Natural killer cell (primary cell): ENCODE results near the gene KCP. TPM values are rescaled to one million over a fixed set of nuclear protein-coding genes. Genes with fewer than 3 reads are reported as not detected.

ENCODE experiments used
- ATAC-seq, 3 donors: fragments of 150-1000 bp in 2 of 3; fragments of 200-7000 bp in 1 of 3; cut with Tn5 transposase; 1 replicate in 1 of 3; 2 replicates in 2 of 3; pipeline ENCODE4 v1.10.0; 2021; ENCODE audit warnings: mild to moderate bottlenecking in 2 of 3, moderate library complexity in 2 of 3
- DNase-seq, 2 donors: peaks; one replicate each; pipeline versions ENCODE4 v3.0.0 to v3.0.0-alpha.2; 2013 to 2021; ENCODE audit warnings: mixed read lengths in 1 of 2
- H3K27ac ChIP-seq: one replicate; pipeline ENCODE4 v1.5.1; 2013; ENCODE audit warnings: mild to moderate bottlenecking, low read length
- H3K27me3 ChIP-seq: one replicate; pipeline ENCODE4 v1.6.1; 2013; ENCODE audit warnings: low read length; ENCODE audit not compliant: control insufficient read depth, insufficient read depth
- H3K36me3 ChIP-seq: one replicate; pipeline ENCODE4 v1.6.1; 2013; ENCODE audit warnings: low read length; ENCODE audit not compliant: control insufficient read depth, insufficient read depth
- H3K4me1 ChIP-seq: one replicate; pipeline ENCODE4 v1.6.1; 2013; ENCODE audit warnings: low read length; ENCODE audit not compliant: control insufficient read depth, insufficient read depth
- H3K4me3 ChIP-seq: one replicate; pipeline ENCODE4 v1.5.1; 2013; ENCODE audit warnings: low read length
- H3K9me3 ChIP-seq: one replicate; pipeline ENCODE4 v1.6.1; 2013; ENCODE audit warnings: low read length; ENCODE audit not compliant: control insufficient read depth, insufficient read depth
- H3K27ac Mint-ChIP-seq, 2 donors: one replicate each; pipeline ENCODE4 v1.8.0; 2022; ENCODE audit warnings: mild to moderate bottlenecking in 2 of 2, mixed read lengths in 2 of 2, moderate library complexity in 1 of 2
- H3K27me3 Mint-ChIP-seq, 2 donors: one replicate each; pipeline ENCODE4 v1.8.0; 2022; ENCODE audit warnings: low read depth in 2 of 2, mixed read lengths in 2 of 2
- H3K36me3 Mint-ChIP-seq: one replicate; pipeline ENCODE4 v1.8.0; 2022; ENCODE audit warnings: mixed read lengths
- H3K4me1 Mint-ChIP-seq, 2 donors: one replicate each; pipeline ENCODE4 v1.8.0; 2022; ENCODE audit warnings: mixed read lengths in 2 of 2
- H3K4me3 Mint-ChIP-seq: one replicate; pipeline ENCODE4 v1.8.0; 2022; ENCODE audit warnings: mild to moderate bottlenecking, moderate library complexity, mixed read lengths
- H3K9me3 Mint-ChIP-seq, 2 donors: one replicate each; pipeline ENCODE4 v1.8.0; 2022; ENCODE audit warnings: mixed read lengths in 2 of 2
- CTCF ChIP-seq: fragments of 200-600 bp; IDR thresholded peaks from one replicate; pipeline ENCODE4 v1.8.0; 2022; ENCODE audit warnings: antibody characterized with exemption
- WGBS: methylation state at CpG from one replicate; pipeline ENCODE4 v1.1.7; 2013; ENCODE audit warnings: missing lambda C conversion rate; ENCODE audit not compliant: insufficient coverage; 5-methylcytosine and 5-hydroxymethylcytosine counted together
- intact Hi-C: fragments of 100-400 bp; cut with micrococcal nuclease; formaldehyde crosslinking; loops from one replicate; pipeline ENCODE4 v1.14.2; 2022
- total RNA-seq, 4 donors: library from RNA; stranded (reverse); fragments of 120-200 nt in 1 of 4; gene quantifications; one replicate each; pipeline versions ENCODE4 v1.2.3 to v1.2.4, GENCODE V29; 2013 to 2022

Gene KCP
- total RNA-seq, 3 donors from 2014 or later (not counting 1 experiment from before 2014, with no cell fraction given) = 0.49 to 0.95 TPM; not detected in 1

DNA sequence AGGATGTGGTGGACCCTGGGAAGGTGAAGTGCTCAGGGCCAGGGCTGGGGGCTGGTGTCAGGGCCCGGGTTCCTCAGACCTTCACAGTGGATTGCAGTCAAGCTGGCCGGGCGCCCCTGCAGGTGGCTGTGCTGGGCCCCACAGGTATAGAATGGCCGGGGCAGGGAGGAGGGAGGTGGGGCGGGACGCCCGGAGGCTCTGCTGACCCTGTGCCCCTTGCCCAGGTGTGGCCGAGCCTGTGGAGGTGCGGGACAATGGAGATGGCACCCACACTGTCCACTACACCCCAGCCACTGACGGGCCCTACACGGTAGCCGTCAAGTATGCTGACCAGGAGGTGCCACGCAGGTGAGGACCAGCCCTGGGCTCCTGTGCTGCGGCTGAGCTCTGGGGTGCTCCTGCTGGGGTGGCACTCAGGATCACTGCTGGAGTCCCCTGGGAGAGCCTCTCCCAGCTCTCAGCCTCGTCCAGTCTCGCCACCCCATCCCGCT lies 62.7 kb downstream of the KCP start:
- Histone ChIP-seq H3K4me1 (no peaks in the 10 kb centered on the region), H3K4me3 (no peak overlapping the region), H3K36me3 (no peaks in the 10 kb centered on the region), H3K27ac (no peak overlapping the region), H3K27me3 (no peaks in the 10 kb centered on the region), H3K9me3 (no peaks in the 10 kb centered on the region)
- no peak overlapping the region for H3K4me3 Mint-ChIP-seq
- ATAC-seq (peak in 1 of 3 donors; percentile 19), DNase-seq (no peak)
- WGBS = 92% methylated on average over 17 of the region's 17 CpGs
- no peaks in the 10 kb centered on the region for H3K9me3 Mint-ChIP-seq
- H3K27me3 Mint-ChIP-seq = no peaks in the 10 kb centered on the region
- no peaks in the 10 kb centered on the region for H3K4me1 Mint-ChIP-seq
- H3K27ac Mint-ChIP-seq = no peak overlapping the region
- intact Hi-C loops = no loop called here
- no peaks in the 10 kb centered on the region for H3K36me3 Mint-ChIP-seq
- TF ChIP-seq CTCF = no peak

GRCh38 chr7:128846781-128847444 lies 63.6 kb downstream of the KCP start:
- Mint-ChIP-seq H3K9me3 (no peaks in the 10 kb centered on the region), H3K27ac (no peak overlapping the region), H3K36me3 (no peaks in the 10 kb centered on the region), H3K4me3 (no peak overlapping the region), H3K27me3 (no peaks in the 10 kb centered on the region), H3K4me1 (no peaks in the 10 kb centered on the region)
- Histone ChIP-seq H3K9me3 (no peaks in the 10 kb centered on the region), H3K36me3 (no peaks in the 10 kb centered on the region), H3K4me1 (peaks cover 3% of the 10 kb centered on the region), H3K27me3 (no peaks in the 10 kb centered on the region), H3K27ac (no peak overlapping the region), H3K4me3 (no peak overlapping the region)
- no peak for TF ChIP-seq CTCF
- intact Hi-C loops = no loop called here
- no peak for ATAC-seq
- no peak for DNase-seq
- 90% methylated on average over 14 of the region's 14 CpGs for WGBS

- TF ChIP-seq CTCF = no peak
- DNase-seq (no peak), ATAC-seq (no peak)
- H3K9me3 ChIP-seq = no peaks in the 10 kb centered on the region
- H3K4me1 ChIP-seq = peaks cover 3% of the 10 kb centered on the region
- Mint-ChIP-seq H3K27ac (no peak overlapping the region), H3K9me3 (no peaks in the 10 kb centered on the region), H3K36me3 (no peaks in the 10 kb centered on the region), H3K27me3 (no peaks in the 10 kb centered on the region), H3K4me3 (no peak overlapping the region), H3K4me1 (no peaks in the 10 kb centered on the region)
- H3K4me3 ChIP-seq = no peak overlapping the region
- WGBS = 90% methylated on average over 19 of the region's 19 CpGs
- H3K27me3 ChIP-seq = no peaks in the 10 kb centered on the region
- intact Hi-C loops = no loop called here
- no peaks in the 10 kb centered on the region for H3K36me3 ChIP-seq
- H3K27ac ChIP-seq = no peak overlapping the region
Observed at GRCh38 chr7:128845987-128846386, 64.5 kb downstream of the KCP start.

GRCh38 chr7:128845475-128845874 lies 65.0 kb downstream of the KCP start:
- TF ChIP-seq CTCF = no peak

More at GRCh38 chr7:128845475-128845874, 65.0 kb downstream of the KCP start:
- H3K4me3 ChIP-seq = no peak overlapping the region
- no peak for ATAC-seq
- Mint-ChIP-seq H3K9me3 (no peaks in the 10 kb centered on the region), H3K27ac (no peak overlapping the region), H3K36me3 (no peaks in the 10 kb centered on the region), H3K4me1 (no peaks in the 10 kb centered on the region), H3K27me3 (no peaks in the 10 kb centered on the region), H3K4me3 (no peak overlapping the region)
- no peak for DNase-seq
- no peaks in the 10 kb centered on the region for H3K36me3 ChIP-seq
- intact Hi-C loops = no loop called here
- no peaks in the 10 kb centered on the region for H3K27me3 ChIP-seq
- WGBS = 89% methylated on average over 5 of the region's 5 CpGs
- no peaks in the 10 kb centered on the region for H3K9me3 ChIP-seq
- H3K27ac ChIP-seq = no peak overlapping the region
- H3K4me1 ChIP-seq = peaks cover 3% of the 10 kb centered on the region
